ENCODE measurements around the gene NCKAP1.

NCKAP1 gene

DNA sequence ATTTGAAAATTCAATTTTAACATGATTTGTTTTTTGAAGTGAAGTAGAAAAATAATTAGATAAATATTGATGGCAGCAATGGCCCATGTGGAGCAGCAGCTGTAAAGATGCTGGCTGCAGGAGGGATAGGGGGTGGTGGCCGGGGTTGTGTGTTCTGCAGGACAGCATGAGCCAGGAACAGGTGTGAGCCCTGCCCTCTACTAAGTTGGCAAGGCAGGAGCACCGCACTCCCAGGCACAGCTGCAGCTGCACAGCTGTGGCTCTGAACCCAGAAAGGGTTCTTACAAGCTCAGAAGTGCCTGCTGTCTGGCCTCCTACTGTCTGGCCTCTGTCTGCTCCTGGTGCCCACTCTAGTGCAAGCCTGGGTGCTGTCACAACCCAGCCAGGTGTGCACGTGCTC lies 30.3 kb upstream of the NCKAP1 start:
- Histone ChIP-seq H4K20me1 (ENCODE audit: insufficient read depth, low read length, poor library complexity, severe bottlenecking) (no peaks in the 10 kb centered on the region), H3K9me3 (ENCODE audit: insufficient read depth, low read depth, low read length) (no peaks in the 10 kb centered on the region; the same call in 1 of the 2 replicates), H3K27me3 (ENCODE audit: insufficient read depth, low read length, poor library complexity, severe bottlenecking) (no peaks in the 10 kb centered on the region), H2AFZ (ENCODE audit: low read length) (no peak overlapping the region), H3K4me3 (ENCODE audit: low read length, poor library complexity, severe bottlenecking) (no peak overlapping the region), H3K9ac (ENCODE audit: low read depth, low read length, poor library complexity, severe bottlenecking) (no peak overlapping the region), H3K36me3 (ENCODE audit: insufficient read depth, low read length) (no peaks in the 10 kb centered on the region), H3K4me2 (ENCODE audit: low read depth, low read length, poor library complexity, severe bottlenecking) (no peak overlapping the region), H3F3A (ENCODE audit: low read depth) (no peaks in the 10 kb centered on the region), H3K4me1 (ENCODE audit: insufficient read depth, low read length, poor library complexity, severe bottlenecking) (no peaks in the 10 kb centered on the region), H3K79me2 (ENCODE audit: insufficient read depth, low read length) (no peaks in the 10 kb centered on the region), H3K9me2 (replicated peaks; ENCODE audit: low read depth, low read length) (no peaks in the 10 kb centered on the region)
- no peak for TF ChIP-seq EZH2phosphoT487 (IDR thresholded peaks at IDR 0.05; ENCODE audit: borderline replicate concordance)
- TF ChIP-seq, protein P1, sequence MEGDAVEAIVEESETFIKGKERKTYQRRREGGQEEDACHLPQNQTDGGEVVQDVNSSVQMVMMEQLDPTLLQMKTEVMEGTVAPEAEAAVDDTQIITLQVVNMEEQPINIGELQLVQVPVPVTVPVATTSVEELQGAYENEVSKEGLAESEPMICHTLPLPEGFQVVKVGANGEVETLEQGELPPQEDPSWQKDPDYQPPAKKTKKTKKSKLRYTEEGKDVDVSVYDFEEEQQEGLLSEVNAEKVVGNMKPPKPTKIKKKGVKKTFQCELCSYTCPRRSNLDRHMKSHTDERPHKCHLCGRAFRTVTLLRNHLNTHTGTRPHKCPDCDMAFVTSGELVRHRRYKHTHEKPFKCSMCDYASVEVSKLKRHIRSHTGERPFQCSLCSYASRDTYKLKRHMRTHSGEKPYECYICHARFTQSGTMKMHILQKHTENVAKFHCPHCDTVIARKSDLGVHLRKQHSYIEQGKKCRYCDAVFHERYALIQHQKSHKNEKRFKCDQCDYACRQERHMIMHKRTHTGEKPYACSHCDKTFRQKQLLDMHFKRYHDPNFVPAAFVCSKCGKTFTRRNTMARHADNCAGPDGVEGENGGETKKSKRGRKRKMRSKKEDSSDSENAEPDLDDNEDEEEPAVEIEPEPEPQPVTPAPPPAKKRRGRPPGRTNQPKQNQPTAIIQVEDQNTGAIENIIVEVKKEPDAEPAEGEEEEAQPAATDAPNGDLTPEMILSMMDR (conservative IDR thresholded peaks at IDR 0.05; ENCODE audit: low read length), result no peak

- no peaks in the 10 kb centered on the region for H3K9me3 ChIP-seq (ENCODE audit: insufficient read depth, low read depth, low read length)
- no peak overlapping the region for H2AFZ ChIP-seq (ENCODE audit: low read length)
- no peaks in the 10 kb centered on the region for H3F3A ChIP-seq (ENCODE audit: low read depth)
- H3K36me3 ChIP-seq (ENCODE audit: insufficient read depth, low read length), result no peaks in the 10 kb centered on the region
- H3K27me3 ChIP-seq (ENCODE audit: insufficient read depth, low read length, poor library complexity, severe bottlenecking), result no peaks in the 10 kb centered on the region
- no peaks in the 10 kb centered on the region for H3K4me1 ChIP-seq (ENCODE audit: insufficient read depth, low read length, poor library complexity, severe bottlenecking)
- no peaks in the 10 kb centered on the region for H3K9me2 ChIP-seq (replicated peaks; ENCODE audit: low read depth, low read length)
- H3K4me3 ChIP-seq (ENCODE audit: low read length, poor library complexity, severe bottlenecking), result no peak overlapping the region
- no peaks in the 10 kb centered on the region for H4K20me1 ChIP-seq (ENCODE audit: insufficient read depth, low read length, poor library complexity, severe bottlenecking)
- no peaks in the 10 kb centered on the region for H3K79me2 ChIP-seq (ENCODE audit: insufficient read depth, low read length)
- no peak overlapping the region for H3K9ac ChIP-seq (ENCODE audit: low read depth, low read length, poor library complexity, severe bottlenecking)
- no peak for TF ChIP-seq EZH2phosphoT487 (IDR thresholded peaks at IDR 0.05; ENCODE audit: borderline replicate concordance)
- TF ChIP-seq, protein P1 (conservative IDR thresholded peaks at IDR 0.05; ENCODE audit: low read length), result no peak
- H3K4me2 ChIP-seq (ENCODE audit: low read depth, low read length, poor library complexity, severe bottlenecking), result no peak overlapping the region
These were observed 24.8 kb upstream of the NCKAP1 start for GRCh38 chr2:183063083-183063482.

GRCh38 chr2:183060571-183061231 lies 22.4 kb upstream of the NCKAP1 start:
- no peak for TF ChIP-seq EZH2phosphoT487 (IDR thresholded peaks at IDR 0.05; ENCODE audit: borderline replicate concordance)
- Histone ChIP-seq H2AFZ (ENCODE audit: low read length) (no peak overlapping the region), H3F3A (ENCODE audit: low read depth) (no peaks in the 10 kb centered on the region)

GRCh38 chr2:183059561-183059960 lies 21.3 kb upstream of the NCKAP1 start:
- Histone ChIP-seq H3K79me2 (ENCODE audit: insufficient read depth, low read length) (no peaks in the 10 kb centered on the region), H3K36me3 (ENCODE audit: insufficient read depth, low read length) (no peaks in the 10 kb centered on the region), H4K20me1 (ENCODE audit: insufficient read depth, low read length, poor library complexity, severe bottlenecking) (no peaks in the 10 kb centered on the region), H3K27me3 (ENCODE audit: insufficient read depth, low read length, poor library complexity, severe bottlenecking) (no peaks in the 10 kb centered on the region), H3K4me1 (ENCODE audit: insufficient read depth, low read length, poor library complexity, severe bottlenecking) (no peaks in the 10 kb centered on the region), H3K9ac (ENCODE audit: low read depth, low read length, poor library complexity, severe bottlenecking) (no peak overlapping the region), H3K4me2 (ENCODE audit: low read depth, low read length, poor library complexity, severe bottlenecking) (no peak overlapping the region), H3K4me3 (ENCODE audit: low read length, poor library complexity, severe bottlenecking) (no peak overlapping the region), H3F3A (ENCODE audit: low read depth) (no peaks in the 10 kb centered on the region), H3K9me2 (replicated peaks; ENCODE audit: low read depth, low read length) (no peaks in the 10 kb centered on the region), H2AFZ (ENCODE audit: low read length) (no peak overlapping the region), H3K9me3 (ENCODE audit: insufficient read depth, low read depth, low read length) (no peaks in the 10 kb centered on the region)
- TF ChIP-seq EZH2phosphoT487 (IDR thresholded peaks at IDR 0.05; ENCODE audit: borderline replicate concordance), result no peak
- TF ChIP-seq, protein P1 (conservative IDR thresholded peaks at IDR 0.05; ENCODE audit: low read length), result no peak

More at GRCh38 chr2:183060571-183061231, 22.4 kb upstream of the NCKAP1 start:
- Histone ChIP-seq H3K36me3 (ENCODE audit: insufficient read depth, low read length) (no peaks in the 10 kb centered on the region), H3K79me2 (ENCODE audit: insufficient read depth, low read length) (no peaks in the 10 kb centered on the region), H3K9ac (ENCODE audit: low read depth, low read length, poor library complexity, severe bottlenecking) (no peak overlapping the region), H4K20me1 (ENCODE audit: insufficient read depth, low read length, poor library complexity, severe bottlenecking) (no peaks in the 10 kb centered on the region), H3K9me2 (replicated peaks; ENCODE audit: low read depth, low read length) (no peaks in the 10 kb centered on the region), H3K27me3 (ENCODE audit: insufficient read depth, low read length, poor library complexity, severe bottlenecking) (no peaks in the 10 kb centered on the region), H3K4me1 (ENCODE audit: insufficient read depth, low read length, poor library complexity, severe bottlenecking) (no peaks in the 10 kb centered on the region), H3K4me2 (ENCODE audit: low read depth, low read length, poor library complexity, severe bottlenecking) (no peak overlapping the region), H3K9me3 (ENCODE audit: insufficient read depth, low read depth, low read length) (no peaks in the 10 kb centered on the region), H3K4me3 (ENCODE audit: low read length, poor library complexity, severe bottlenecking) (no peak overlapping the region)

Measured in Loucy (cell line).